HG02943 (cell line): Measurements from ENCODE around the gene CEACAM1.
"Not testable (repeated sequence)": the region's sequence is repeated elsewhere in the genome, so short reads cannot be mapped to it uniquely, and the experiment has no call there.

Experiments
- ATAC-seq: cut with Tn5 transposase; IDR thresholded peaks from one replicate; pipeline ENCODE4 v1.9.1; 2021; ENCODE audit warnings: mild to moderate bottlenecking, low read depth, moderate library complexity; ENCODE audit not compliant: unreplicated experiment

The CEACAM1 gene

DNA sequence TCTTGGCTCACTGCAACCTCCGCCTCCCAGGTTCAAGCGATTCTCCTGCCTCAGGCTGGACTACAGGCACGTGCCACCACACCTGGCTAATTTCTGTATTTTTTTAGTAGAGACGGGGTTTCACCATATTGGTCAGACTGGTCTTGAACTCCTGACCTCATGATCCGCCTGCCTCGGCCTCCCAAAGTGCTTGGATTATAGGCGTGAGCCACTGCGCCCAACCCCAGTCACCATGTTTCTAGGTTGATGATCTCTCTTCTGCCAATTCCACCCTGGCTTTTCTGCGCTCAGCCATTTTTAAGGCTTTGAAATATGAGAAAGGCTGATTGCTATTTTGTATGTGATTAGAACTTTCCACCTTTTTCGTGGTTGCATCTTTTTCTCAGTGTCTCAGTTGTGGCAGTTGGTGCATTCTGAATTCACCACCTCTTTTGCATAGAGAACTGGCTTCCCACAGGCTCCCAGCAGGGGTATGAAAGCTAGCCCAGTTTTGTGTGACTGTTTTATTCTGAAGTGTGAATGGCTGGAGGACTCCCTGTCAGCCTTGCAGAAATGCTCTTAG lies 15.5 kb downstream of the CEACAM1 start:
- peak; percentile 76 for ATAC-seq

DNA sequence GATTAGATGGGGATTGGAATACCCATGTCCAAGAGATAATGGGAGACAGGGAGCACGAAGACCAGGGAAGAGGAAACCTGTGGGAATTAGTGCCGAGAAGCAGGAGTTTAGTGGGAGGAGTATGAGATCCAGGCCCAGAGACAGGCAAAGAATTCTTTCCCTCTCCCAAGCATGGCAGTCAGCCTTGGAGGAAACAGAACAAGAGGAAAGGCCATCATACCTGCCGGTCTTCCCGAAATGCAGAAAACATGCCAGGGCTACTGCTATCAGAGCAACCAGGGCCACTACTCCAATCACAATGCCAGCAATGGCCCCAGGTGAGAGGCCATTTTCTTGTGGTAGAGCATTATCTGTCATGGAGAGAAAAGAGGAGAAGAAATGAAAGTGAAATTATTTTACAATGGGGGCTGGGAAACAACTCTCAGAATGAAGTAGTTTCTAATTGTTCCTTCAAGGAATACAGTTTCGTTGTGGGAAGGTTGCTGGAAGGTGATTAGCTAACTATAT lies 16.1 kb downstream of the CEACAM1 start:
- ATAC-seq, result no peak

DNA sequence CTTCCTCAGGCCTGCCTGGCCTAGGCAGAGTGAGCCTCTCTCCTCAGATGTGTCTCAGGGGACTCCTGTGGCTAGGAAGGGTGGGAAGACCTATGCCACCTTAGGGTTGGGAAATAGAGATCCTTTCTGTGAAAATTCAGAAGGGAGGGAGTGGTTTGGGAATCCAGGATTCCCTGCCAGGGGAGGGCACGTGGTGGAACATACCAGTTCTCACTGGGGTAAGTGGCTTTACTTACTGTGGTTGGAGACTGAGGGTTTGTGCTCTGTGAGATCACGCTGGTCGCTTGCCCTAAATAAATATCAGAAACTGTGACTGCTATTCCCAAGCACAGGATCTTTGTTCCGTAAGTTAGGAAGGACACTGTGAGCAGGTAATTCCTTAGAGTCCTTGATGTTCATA lies 16.9 kb downstream of the CEACAM1 start:
- no peak for ATAC-seq

DNA sequence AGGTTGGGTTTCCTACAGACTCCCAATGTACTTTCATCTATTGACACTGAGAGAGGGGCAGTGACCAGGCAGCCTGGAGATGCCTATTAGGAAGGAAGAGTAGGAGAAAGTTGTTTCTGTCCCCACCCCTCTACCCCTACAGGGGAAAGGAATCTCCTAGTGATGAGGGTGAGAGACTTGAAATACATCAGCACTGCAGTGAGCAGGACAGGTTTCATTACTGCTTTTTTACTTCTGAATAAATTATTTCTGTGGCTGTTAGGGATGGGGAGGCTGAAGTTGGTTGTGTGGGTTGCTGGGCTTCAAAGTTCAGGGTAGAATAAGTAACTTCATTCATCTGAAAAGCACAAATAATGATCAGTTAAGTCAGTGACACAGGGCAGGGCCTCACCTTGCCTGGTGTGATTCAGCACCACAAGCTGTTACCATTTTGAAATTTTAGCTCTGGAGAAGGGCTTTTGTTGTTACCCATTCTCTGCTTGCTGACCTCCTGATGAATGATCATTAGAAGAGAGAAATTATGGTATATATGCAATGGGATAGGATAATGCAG lies 19.3 kb downstream of the CEACAM1 start:
- ATAC-seq, result no peak

DNA sequence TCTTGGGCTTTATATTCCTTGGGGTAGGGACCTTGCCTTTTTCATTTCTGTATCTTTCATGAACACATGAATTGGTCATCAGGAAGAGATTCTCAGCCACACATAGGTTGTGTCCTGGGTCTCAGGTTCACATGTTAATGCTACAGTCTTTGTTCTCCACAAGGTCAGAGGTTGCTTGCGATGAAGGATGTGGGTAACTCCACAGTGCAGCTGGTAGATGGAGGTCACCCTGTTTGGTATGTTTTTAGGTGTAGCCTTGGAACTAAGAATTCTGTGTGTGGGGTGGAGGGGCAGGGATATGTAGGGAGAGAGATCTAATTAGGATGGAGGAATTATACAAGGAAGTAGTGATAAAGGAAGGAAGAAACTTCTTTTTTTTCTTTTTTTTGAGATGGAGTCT lies 23.2 kb downstream of the CEACAM1 start:
- no peak for ATAC-seq

DNA sequence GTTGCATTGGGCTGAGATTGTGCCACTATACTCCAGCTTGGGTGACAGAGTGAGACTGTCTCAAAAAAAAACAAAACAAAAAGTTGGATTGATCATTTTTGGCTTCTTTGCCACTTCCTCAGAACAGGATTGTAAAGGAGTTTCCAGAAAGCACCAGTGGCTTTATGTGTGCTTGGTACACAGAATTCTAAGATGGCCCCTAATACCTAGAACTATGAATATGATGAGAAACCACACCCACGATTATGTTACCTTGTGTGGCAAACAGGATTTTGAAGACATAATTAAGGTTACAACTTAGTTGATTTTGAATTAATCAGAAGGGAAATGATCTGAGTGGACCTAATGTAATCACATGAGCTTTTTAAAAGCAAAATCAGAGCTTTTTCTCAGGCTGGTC lies 26.5 kb downstream of the CEACAM1 start:
- ATAC-seq, result no peak

DNA sequence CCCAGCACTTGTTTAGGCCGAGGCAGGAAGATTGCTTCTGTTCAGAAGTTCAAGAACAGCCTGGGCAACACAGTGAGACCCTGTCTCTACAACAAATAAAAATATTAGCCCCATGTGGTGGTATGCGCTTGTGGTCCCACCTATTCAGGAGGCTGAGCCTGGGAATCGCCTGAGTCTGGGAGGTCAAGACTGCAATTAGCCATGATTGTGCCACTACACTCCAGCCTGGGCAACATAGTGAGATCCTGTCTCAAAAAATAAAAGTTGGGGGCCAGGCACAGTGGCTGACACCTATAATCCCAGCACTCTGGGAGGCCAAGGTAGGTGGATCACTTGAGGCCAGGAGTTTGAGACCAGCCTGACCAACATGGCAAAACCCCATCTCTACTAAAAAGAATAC lies 27.0 kb downstream of the CEACAM1 start:
- ATAC-seq, result not testable (repeated sequence)

DNA sequence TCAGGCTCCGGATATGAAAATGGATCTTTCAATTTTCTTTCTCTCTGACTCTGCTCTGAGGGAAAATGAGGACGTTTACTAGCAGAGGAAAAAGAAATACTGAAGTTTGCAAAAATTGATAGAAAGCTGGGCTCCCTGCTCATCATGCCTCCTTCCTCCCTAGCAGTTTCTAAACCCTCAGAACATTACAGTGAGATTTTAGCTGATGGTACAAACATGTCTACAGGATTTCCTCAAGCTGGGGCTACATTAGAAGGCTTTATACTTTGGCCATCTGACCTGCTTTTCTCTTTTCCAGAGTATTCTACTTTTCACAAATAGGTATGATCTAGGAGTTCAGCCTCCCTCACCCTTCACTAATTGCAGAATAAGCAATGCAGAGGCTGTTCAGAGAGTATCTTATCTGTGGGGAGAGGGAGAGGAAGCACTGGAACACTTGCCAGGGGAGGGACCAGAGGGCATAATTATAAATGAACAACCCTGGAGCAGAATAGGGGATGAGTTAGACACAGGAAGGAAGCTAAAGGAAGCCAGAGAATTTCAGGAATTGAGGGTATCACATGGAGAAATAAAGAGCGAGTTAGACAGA lies 30.0 kb downstream of the CEACAM1 start:
- no peak for ATAC-seq

DNA sequence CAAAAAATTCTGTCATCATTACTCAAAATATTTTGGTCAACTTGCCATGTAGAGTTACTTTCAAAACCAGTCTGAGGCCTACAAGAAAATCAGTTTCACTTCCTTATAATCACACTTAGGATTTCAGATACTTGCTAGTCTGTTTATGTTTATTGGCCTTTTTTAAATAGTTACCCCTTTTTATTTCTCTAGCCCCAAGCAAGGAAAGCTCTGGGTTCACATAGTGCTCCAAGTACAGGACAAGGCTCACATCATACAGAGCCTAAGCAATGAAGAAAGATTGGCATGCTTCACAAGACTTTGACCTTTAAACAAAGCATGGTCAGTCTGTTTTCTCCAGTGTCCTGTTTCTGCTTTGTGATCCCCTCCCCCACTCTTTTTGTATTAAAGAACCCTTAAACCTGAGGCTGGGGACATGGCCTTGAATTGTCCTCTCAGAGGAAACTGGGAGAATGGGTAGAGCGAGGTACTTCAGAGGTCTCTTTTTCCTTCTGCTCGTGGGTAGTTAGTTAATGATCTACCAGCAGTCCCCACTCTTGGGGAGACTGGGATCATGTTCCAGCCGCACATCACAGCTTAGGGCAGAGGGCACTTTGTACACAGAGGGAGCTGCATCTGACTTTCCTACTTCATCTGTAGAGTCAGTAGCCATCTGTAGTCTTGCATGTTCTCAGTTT lies 30.7 kb downstream of the CEACAM1 start:
- no peak for ATAC-seq

DNA sequence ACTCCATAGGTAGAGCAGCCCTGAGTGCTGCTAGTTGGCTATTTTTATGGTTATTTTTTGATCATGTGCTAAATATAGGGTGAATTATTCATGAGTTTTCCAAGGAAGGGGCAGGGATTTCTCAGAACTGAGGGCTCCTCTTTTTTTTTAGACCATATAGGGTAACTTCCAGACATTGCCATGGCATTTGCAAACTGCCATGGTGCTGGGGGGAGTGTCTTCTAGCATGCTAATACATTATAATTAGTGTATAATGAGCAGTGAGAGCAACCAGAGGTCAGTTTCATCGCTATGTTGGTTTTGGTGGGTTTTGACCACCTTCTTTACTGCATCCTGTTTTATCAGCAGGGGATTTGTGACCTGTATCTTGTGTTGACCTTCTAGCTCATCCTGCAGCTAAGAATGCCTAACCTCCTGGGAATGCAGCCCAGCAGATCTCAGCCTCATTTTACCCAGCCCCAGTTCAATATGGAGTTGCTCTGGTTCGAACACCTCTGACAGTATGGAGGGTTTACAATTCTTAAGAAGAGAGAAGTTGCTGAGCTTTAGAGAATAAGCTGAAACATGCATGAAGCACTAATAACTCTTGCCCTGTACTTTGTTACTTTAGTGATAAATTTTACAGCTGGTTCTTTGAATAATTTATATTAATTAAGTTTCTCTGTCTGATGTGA lies 31.7 kb downstream of the CEACAM1 start:
- no peak for ATAC-seq

DNA sequence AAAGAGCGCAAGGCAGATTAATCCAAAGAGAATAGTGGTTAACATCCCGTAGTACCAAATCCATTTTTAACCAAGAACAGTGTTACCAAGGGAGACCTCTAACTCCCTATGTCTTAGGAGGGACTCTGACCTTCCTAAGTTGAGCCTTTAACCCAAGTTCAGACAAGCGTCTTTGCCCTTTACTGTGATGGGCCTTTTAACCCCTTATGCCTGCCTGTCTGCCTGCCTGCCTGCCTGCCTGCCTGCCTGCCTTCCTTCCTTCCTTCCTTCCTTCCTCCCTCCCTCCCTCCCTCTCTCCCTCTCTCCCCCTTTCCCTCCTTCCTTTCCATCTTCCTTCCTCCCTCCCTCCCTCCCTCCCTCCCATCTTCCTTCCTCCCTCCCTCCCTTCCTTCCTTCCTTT lies 32.6 kb downstream of the CEACAM1 start:
- no peak for ATAC-seq

DNA sequence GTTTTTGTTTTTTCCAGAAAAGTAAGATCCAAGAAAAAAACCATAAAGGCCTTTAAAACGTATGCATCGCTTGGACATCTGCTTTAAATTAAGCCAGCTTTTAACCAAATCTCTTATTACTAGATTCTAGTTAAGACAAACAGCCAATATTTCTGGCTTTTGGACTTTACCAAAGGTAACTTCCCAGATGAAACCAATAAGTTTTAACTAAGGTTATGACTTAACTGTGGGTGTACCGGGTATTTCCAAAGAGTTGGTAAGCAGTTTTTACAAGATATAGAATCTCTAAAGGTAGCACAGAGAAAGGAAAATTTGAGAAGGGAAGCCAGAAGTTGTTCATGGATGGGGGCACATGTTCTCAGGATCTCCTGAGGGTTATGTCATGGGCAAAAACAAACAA lies 34.0 kb downstream of the CEACAM1 start:
- ATAC-seq, result no peak

DNA sequence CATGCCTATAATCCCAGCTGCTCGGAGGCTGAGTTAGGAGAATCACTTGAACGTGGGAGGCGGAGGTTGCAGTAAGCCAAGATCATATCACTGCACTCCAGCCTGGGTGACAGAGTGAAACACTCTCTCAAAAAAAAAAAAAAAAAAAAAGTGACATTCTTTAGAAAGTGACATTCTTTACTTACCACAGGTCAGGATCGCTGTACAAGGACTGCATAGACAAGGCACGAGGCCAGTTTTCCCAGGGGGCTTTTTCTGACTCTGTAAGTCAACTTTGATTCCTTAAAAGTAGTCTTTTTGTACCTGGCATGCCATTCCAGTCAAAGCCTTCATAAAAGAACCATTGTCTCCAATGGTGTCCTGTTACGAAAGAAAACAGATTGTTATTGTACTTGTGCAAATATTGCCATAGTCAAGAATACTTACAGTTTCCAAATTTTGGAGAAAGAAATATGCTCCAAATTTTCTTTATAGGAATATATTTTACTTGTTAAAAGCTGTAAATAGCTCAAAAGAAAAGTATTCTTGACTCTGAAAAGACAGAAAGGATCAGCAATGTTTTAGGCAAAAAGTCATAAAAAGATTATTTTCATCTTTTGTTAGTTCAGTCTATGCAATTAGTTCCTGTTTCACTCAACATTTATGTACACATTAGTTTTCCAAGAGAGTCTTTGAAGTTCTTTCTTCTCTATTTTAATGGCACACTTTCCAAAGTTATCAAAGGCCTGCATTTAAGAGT lies 39.3 kb downstream of the CEACAM1 start:
- no peak for ATAC-seq

DNA sequence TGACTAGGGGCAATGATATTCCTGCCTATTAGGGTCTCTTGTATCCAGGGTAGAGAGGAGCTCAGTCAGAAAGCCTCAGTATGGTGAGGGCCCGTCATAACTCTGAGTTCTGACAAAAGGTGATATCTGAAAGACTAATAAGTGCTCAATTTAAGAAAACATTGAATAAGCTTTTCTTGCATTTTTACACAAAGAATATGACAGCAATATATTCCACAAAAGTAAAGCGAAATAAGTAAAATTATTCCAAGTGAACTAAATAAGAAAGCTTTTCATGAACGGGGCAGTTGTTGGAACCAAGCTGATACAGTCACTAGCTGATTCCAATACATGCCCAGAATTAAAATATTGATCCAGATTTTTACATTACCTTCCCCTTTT lies 40.5 kb downstream of the CEACAM1 start:
- ATAC-seq, result no peak

DNA sequence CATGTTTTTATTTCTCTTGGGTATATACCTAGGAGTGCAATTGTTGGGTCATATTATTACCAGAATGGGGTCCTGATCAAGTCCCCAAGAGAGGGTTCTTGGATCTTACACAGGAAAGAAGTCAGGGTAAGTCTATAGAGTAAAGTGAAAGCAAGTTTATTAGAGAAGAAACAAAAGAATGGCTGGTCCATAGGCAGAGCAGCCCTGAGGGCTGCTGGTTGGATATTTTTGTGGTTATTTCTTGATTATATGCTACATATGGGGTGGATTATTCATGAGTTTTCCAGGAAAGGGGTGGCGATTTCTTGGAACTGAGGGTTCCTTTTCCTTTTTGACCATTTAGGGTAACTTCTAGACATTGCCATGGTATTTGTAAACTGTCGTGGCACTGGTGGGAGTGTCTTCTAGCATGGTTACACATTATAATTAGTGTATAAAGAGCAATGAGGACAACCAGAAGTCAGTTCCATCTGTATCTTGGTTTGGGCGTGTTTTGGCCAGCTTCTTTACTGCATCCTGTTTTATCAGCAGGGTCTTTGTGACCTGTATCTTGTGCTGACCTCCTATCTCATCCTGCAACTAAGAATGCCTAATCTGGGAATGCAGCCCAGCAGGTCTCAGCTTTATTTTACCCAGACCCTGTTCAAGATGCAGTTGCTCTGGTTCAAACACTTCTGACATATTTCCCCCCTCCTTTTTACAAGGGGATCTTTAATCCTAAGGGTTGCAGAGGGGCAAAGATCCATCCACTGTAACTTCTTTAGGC lies 41.1 kb downstream of the CEACAM1 start:
- ATAC-seq, result no peak

DNA sequence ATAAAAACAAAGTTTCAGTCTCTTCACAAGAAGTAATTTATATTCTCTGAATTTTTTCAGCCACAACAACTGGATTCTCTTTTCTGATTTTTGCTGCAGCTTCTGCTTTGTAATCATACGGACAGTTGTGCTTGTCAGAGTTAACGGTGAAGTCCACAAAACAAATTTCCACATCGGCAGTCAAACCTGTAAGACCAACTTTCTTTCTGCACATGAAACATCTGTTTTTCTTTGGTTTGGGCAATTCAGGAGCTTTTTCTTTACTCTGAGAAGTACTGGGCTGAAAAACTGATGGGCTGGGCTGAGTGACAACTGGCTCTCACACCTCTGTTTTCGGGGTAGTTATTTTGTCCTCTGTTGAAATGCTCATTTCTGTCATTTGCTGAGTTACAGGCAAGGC lies 43.2 kb downstream of the CEACAM1 start:
- ATAC-seq, result not testable (repeated sequence)

DNA sequence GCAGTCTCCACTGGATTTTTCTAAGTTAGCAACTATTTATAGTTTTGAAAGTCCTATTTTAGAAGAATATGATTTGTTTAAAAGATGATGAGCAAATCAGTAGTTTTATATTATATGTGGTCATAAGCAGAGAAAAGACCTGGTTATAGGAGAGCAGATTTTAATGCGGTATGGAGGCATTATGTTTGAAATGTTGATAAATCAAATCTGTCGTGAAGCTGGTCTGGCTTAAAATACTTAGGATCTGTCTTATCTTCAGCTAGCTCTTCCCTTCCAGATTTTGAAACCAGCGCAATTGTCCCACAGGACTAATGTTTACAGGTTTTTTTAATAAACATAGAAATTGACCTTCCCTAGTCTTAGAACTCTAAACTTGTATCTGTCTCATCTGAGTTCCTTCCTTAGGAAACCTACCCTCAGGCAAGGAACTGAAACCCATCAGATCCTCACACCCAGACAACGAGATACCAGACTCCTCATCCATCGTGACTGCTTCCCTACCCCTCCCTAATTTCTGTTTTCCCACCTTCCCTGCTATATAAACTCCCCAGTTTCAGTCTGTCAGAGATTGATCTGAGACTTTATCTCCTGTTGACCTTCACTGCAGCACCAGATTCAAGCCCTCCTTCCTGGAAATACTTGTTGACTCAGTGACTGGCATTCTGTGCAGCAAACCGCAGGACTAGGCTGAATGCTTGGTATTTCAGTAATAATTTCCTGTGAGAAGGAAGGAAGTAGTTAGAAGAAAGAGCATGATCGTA lies 47.8 kb downstream of the CEACAM1 start:
- no peak for ATAC-seq

DNA sequence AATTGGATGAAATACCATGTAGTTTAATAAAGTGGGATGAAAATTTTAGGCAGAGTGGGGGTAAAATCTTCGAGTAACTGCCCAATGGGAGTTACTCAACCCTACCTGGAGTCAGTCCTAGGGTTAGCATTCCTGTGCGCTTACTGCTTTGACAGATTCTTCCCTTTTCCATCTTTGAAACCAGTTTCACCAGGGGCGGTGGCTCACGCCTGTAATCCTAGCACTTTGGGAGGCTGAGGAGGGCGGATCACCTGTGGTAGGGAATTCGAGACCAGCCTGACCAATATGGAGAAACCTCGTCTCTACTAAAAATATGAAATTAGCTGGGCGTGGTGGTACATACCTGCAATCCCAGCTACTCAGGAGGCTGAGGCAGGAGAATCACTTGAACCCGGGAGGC lies 48.5 kb downstream of the CEACAM1 start:
- no peak for ATAC-seq

DNA sequence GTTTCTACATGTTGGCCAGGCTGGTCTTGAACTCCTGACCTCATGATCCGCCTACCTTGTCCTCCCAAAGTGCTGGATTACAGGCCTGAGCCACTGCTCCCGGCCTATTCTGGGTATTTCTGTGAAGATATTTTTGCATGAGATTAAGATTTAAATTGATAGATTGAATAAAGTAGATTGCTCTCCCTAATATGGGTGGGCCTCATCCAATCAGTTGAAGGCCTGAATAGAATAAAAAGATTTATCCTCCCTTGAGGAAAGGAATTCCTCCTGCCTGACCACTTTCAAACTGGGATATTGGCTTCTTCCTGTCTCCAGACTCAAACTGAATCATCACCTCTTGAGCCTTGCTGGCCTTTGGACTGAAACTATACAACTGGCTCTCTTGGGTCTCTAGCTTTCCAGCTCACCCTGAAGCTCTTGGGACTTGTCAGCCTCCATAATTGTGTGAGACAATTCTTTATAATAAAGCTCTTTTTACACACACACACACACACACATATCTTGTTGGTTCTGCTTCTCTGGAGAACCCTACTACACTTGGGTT lies 49.4 kb downstream of the CEACAM1 start:
- no peak for ATAC-seq
